ENCODE data around the gene ESPNL. TPM values are rescaled to one million over a fixed set of nuclear protein-coding genes. Genes with fewer than 3 reads are reported as not detected.

Gene ESPNL
- total RNA-seq, 1 donor from 2014 or later = 0.85 TPM

- DNase-seq (ENCODE audit: low read depth) = no peak
These were observed 27.9 kb downstream of the ESPNL start for GRCh38 chr2:238128061-238128440.

- no peak for DNase-seq (ENCODE audit: low read depth)
These were observed 28.4 kb downstream of the ESPNL start for GRCh38 chr2:238128534-238129001.

- DNase-seq (ENCODE audit: low read depth) = no peak
These were observed 29.2 kb downstream of the ESPNL start for GRCh38 chr2:238129166-238130010.

- no peak for DNase-seq (ENCODE audit: low read depth)
These were observed 30.1 kb downstream of the ESPNL start for GRCh38 chr2:238130111-238130695.

GRCh38 chr2:238130696-238131628 lies 30.8 kb downstream of the ESPNL start:
- DNase-seq (ENCODE audit: low read depth) = no peak

GRCh38 chr2:238131761-238132462 lies 31.8 kb downstream of the ESPNL start:
- no peak for DNase-seq (ENCODE audit: low read depth)

- DNase-seq (ENCODE audit: low read depth) = no peak
These were observed 32.6 kb downstream of the ESPNL start for GRCh38 chr2:238132463-238133450.

- no peak for DNase-seq (ENCODE audit: low read depth)
These were observed 33.6 kb downstream of the ESPNL start for GRCh38 chr2:238133499-238134392.

GRCh38 chr2:238134393-238134785 lies 34.2 kb downstream of the ESPNL start:
- DNase-seq (ENCODE audit: low read depth) = no peak

GRCh38 chr2:238135601-238136150 lies 35.5 kb downstream of the ESPNL start:
- no peak for DNase-seq (ENCODE audit: low read depth)

GRCh38 chr2:238136820-238137537 lies 36.8 kb downstream of the ESPNL start:
- peak; percentile 71 for DNase-seq (ENCODE audit: low read depth)

- DNase-seq (ENCODE audit: low read depth) = no peak
These were observed 37.7 kb downstream of the ESPNL start for GRCh38 chr2:238137885-238138284.

GRCh38 chr2:238138331-238139195 lies 38.4 kb downstream of the ESPNL start, which contains the start of gene KLHL30:
Gene KLHL30, plus strand, starts transcription at chr2:238138668. Its CDS starts 2,087 bp downstream, at chr2:238140755.
- no peak for DNase-seq (ENCODE audit: low read depth)

GRCh38 chr2:238139196-238140039 lies 39.3 kb downstream of the ESPNL start:
- no peak for DNase-seq (ENCODE audit: low read depth)

- DNase-seq (ENCODE audit: low read depth) = no peak
These were observed 39.9 kb downstream of the ESPNL start for GRCh38 chr2:238140040-238140439.

All from renal cortical epithelial cell (primary cell).